ENCODE results near the gene APOC3. TPM values are rescaled to one million over a fixed set of nuclear protein-coding genes. Genes with fewer than 3 reads are reported as not detected.

Gene APOC3
- total RNA-seq, 1 donor from 2014 or later = not detected

- Histone ChIP-seq H3K27ac (replicated peaks) (no peak overlapping the region), H3K4me1 (peaks cover 29% of the 10 kb centered on the region), H3K9me3 (replicated peaks) (no peaks in the 10 kb centered on the region), H3K4me3 (no peak overlapping the region), H3K27me3 (ENCODE audit: low read depth) (no peaks in the 10 kb centered on the region), H3K36me3 (peaks cover 91% of the 10 kb centered on the region)
- DNase-seq = no peak
- TF ChIP-seq CTCF (IDR thresholded peaks at IDR 0.05; ENCODE audit: borderline replicate concordance) = no peak
- intact Hi-C loops (cut with micrococcal nuclease) = no loop called here
Measured at GRCh38 chr11:116862185-116862584, 32.5 kb downstream of the APOC3 start.

GRCh38 chr11:116862951-116863350 lies 33.2 kb downstream of the APOC3 start:
- Histone ChIP-seq H3K9me3 (replicated peaks) (no peaks in the 10 kb centered on the region), H3K4me1 (peaks cover 37% of the 10 kb centered on the region), H3K27me3 (ENCODE audit: low read depth) (no peaks in the 10 kb centered on the region), H3K4me3 (no peak overlapping the region), H3K36me3 (peaks cover 91% of the 10 kb centered on the region), H3K27ac (replicated peaks) (no peak overlapping the region)
- DNase-seq = no peak
- intact Hi-C loops (cut with micrococcal nuclease) = no loop called here
- no peak for TF ChIP-seq CTCF (IDR thresholded peaks at IDR 0.05; ENCODE audit: borderline replicate concordance)

- Histone ChIP-seq H3K27me3 (ENCODE audit: low read depth) (no peaks in the 10 kb centered on the region), H3K4me3 (no peak overlapping the region), H3K36me3 (peaks cover 76% of the 10 kb centered on the region), H3K27ac (replicated peaks) (no peak overlapping the region), H3K9me3 (replicated peaks) (no peaks in the 10 kb centered on the region), H3K4me1 (peaks cover 50% of the 10 kb centered on the region)
- intact Hi-C loops (cut with micrococcal nuclease) = no loop called here
- no peak for TF ChIP-seq CTCF (IDR thresholded peaks at IDR 0.05; ENCODE audit: borderline replicate concordance)
- DNase-seq = no peak
Measured at GRCh38 chr11:116864531-116864930, 34.8 kb downstream of the APOC3 start.

- H3K4me3 ChIP-seq = no peak overlapping the region
- H3K36me3 ChIP-seq = peaks cover 71% of the 10 kb centered on the region
- no peak for DNase-seq
- TF ChIP-seq CTCF (IDR thresholded peaks at IDR 0.05; ENCODE audit: borderline replicate concordance) = no peak
- intact Hi-C loops (cut with micrococcal nuclease) = no loop called here
- H3K4me1 ChIP-seq = peaks cover 61% of the 10 kb centered on the region
- no peaks in the 10 kb centered on the region for H3K27me3 ChIP-seq (ENCODE audit: low read depth)
- no peak overlapping the region for H3K27ac ChIP-seq (replicated peaks)
- no peaks in the 10 kb centered on the region for H3K9me3 ChIP-seq (replicated peaks)
Measured at GRCh38 chr11:116865696-116866095, 36.0 kb downstream of the APOC3 start.

GRCh38 chr11:116866804-116867455 lies 37.2 kb downstream of the APOC3 start:
- no peak for DNase-seq
- Histone ChIP-seq H3K4me3 (no peak overlapping the region), H3K27ac (replicated peaks) (peak overlapping the region; percentile 59), H3K27me3 (ENCODE audit: low read depth) (no peaks in the 10 kb centered on the region), H3K4me1 (peaks cover 72% of the 10 kb centered on the region), H3K36me3 (peaks cover 59% of the 10 kb centered on the region), H3K9me3 (replicated peaks) (no peaks in the 10 kb centered on the region)
- intact Hi-C loops (cut with micrococcal nuclease) = no loop called here
- TF ChIP-seq CTCF (IDR thresholded peaks at IDR 0.05; ENCODE audit: borderline replicate concordance) = no peak

All from left ventricle myocardium inferior (tissue), 1 donor.